GM18868 (cell line): ENCODE data around the gene SETD1A.
"Not testable (repeated sequence)": the region's sequence is repeated elsewhere in the genome, so short reads cannot be mapped to it uniquely, and the experiment has no call there.

ENCODE experiments used
- ATAC-seq: cut with Tn5 transposase; IDR thresholded peaks from one replicate; pipeline ENCODE4 v1.9.1; 2021; ENCODE audit warnings: mild to moderate bottlenecking, moderate library complexity; ENCODE audit not compliant: unreplicated experiment

Gene SETD1A

GRCh38 chr16:31011815-31012214 lies 54.3 kb downstream of the SETD1A start:
- ATAC-seq = not testable (repeated sequence)

DNA sequence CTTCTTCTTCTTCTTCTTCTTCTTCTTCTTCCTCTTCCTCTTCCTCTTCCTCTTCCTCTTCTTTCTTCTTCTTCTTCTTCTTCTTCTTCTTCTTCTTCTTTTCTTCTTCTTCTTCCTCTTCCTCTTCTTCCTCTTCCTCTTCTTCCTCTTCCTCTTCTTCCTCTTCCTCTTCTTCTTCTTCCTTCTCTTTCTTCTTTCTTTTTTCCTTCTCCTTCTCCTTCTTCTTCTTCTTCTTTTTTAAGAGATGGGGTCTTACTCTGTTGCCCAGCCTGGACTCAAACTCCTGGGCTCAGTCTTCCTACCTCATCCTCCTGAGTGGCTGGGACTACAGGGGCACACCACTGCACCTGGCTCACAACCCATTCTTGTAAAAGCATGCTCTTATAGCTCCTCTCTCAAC lies 55.7 kb downstream of the SETD1A start:
- not testable (repeated sequence) for ATAC-seq

GRCh38 chr16:31016018-31016417 lies 58.5 kb downstream of the SETD1A start:
- no peak for ATAC-seq

DNA sequence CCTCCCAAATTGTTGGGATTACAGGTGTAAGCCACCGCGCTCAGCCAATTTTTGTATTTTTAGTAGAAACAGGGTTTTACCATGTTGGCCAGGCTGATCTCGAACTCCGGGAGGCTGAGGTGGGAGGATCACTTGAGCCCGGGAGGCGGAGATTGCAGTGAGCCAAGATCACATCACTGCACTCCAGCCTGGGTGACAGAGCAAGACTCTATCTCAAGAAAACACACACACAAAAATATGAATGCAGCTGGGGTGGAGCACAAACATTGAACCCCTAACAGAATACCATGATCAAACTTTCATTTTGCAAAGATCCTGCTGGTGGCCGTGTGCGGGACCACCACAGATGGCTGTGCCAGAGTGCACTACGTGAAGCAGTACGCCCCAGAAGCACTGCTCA lies 60.2 kb downstream of the SETD1A start:
- not testable (repeated sequence) for ATAC-seq

GRCh38 chr16:31020536-31020935 lies 63.0 kb downstream of the SETD1A start:
- no peak for ATAC-seq

GRCh38 chr16:31022544-31023251 lies 65.1 kb downstream of the SETD1A start:
- no peak for ATAC-seq

DNA sequence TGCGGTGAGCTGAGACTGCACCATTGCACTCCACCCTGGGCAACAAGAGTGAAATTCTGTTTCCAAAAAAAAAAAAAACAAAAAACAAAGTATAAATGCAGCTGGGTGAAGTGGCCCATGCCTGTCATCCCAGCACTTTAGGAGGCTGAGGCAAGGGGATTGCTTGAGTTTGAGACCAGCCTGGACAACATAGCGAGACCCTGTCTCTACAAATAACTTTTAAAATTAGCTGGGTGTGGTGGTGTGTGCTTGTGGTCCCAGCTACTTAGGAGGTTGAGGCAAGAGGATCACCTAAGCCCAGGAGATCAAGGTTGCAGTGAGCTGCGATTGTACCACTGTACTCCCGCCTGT lies 65.7 kb downstream of the SETD1A start:
- ATAC-seq = no peak

DNA sequence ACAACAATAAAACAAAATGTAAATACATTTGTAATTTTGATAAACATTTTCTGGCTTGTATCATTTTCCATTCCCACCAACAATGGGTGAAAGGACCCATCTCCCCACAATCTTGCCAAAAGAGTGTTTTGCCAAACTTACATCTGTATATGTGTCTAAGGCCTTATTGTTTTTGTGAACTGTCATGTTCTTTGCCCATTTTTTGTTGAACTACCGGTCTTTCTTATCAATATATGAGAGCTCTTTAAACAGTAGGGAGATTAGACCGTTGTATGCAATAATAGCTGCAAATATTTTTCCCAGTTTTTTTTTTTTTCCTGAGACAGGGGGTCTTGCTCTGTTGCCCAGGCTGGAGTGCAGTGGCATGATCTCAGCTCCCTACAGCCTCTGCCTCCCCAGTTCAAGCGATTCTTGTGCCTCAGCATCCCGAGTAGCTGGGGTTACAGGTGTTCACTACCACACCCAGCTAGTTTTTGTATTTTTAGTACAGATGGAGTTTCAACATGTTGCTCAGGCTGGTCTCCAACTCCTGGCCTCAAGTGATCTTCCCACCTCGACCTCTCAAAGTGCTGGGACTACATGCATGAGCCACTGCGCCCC lies 66.2 kb downstream of the SETD1A start:
- no peak for ATAC-seq

DNA sequence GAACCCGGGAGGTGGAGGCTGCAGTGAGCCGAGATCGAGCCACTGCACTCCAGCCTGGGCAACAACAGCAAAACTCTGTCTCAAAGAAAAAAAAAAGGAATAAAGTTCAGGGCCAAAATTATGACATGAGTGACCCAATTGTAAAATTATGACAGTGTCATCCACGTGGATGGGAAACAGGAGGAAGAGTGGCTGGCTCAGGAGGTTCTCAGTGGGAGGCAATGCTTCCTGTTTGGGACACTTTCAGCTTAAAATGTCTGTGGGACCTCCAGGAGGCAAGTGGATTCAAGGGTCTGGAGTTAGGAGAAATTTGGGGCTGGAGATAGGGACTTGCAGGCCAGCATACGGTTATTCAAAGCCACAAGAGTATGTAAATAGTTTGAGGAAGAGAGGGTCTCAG lies 67.8 kb downstream of the SETD1A start:
- no peak for ATAC-seq

DNA sequence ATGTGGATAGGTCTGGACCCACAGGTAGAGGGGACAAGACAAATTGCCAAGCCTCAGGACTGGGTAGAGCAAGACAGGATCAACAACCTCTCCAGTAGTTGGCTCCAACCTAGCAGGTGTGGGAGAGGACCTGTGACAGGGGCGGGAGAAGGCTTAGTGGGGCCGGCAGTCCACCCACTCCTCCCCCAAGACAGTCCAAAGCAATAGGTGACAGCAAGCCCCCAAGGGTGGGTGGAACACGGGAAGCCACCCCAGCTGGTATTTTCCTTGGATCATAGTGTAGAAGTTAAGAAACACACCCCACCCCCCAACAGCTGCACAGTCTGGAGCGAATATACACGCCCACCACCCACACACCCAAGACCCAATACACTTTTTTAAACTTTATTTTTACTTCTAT lies 71.7 kb downstream of the SETD1A start:
- ATAC-seq = no peak

GRCh38 chr16:31031276-31031675 lies 73.7 kb downstream of the SETD1A start:
- no peak for ATAC-seq

DNA sequence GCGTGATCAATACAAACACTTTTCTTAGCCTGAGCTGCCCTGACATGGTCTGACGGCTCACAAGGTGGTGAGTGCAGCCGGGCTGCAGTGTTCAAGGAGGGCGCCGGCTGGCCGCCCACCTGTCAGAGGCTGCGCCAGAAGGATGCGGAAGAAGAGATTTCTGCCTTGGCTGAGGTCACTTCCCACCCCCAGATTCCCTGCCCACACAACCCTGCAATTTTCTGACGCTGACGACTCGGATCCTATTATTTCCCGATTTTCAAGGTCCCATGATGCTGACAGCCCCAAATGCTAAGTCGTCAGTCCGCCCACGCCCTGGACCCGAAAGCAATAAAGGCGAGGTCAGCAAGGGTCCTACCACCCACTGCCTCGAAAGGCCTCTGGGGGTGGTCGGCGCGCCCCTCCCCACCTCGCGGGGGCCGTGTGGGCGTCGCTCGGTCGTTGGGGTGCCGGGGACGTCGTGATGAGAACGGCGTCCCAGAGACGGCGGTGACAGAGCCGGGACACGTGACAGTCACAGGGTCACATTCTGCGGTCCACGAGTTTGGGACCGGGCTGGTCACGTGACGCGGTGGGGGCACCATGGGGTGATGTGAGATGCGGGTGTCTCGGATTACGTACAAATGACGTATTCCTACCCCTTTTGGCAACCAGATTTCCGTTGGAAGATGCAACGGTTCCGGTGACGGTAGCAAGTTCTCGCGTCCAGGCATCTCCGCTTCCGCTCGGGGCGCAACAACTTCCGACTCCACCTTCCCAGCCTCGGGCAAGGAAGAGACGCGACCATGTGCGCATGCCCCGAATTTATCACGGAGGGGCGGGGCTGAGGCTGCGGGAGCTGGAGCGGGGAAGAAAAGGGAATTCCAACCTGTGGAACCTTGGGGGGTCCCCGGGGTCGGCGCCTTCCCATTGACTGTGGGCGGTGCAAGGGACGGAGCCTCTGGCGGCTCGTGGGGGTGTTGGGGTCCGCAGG lies 75.5 kb downstream of the SETD1A start, which contains the start of gene STX4:
Gene STX4, plus strand, starts transcription at position 823 of the 973 bp plus-strand sequence. CDS start 248 bp downstream, outside the sequence.
- ATAC-seq = peak; percentile 84

DNA sequence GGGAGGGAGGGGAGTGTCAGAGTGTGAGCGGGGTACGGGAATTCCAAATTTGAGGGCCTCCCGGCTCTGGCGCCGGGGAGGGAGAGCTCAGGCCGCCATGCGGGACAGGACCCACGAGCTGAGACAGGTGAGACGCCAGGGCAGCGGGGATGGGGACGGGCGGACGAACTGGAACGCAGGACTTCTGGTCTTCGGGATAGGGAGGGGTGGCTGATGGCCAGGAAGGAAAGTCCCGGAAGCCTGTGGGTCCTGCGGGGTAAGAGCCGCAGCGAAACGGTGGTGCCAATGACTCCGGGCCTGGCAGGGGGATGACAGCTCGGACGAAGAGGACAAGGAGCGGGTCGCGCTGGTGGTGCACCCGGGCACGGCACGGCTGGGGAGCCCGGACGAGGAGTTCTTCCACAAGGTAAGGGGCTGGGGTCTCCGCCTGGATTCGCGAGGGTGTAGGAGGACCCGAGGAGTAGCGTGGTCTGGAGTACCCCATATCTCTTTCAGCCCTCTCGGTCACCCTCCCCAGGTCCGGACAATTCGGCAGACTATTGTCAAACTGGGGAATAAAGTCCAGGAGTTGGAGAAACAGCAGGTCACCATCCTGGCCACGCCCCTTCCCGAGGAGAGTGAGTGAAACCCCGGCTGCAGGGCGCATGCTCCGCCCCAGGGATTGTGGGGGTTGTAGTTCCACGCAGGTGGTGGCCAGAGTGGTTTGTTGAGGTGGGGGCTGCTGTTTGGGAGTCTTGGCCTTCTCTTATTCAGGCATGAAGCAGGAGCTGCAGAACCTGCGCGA lies 76.3 kb downstream of the SETD1A start:
- ATAC-seq = peak; percentile 45
